Breast epithelium (tissue), 4 donors: ENCODE results near the gene CA10. TPM values are rescaled to one million over a fixed set of nuclear protein-coding genes. Genes with fewer than 3 reads are reported as not detected.

Source experiments
- DNase-seq, 2 donors: peaks; one replicate each; pipeline ENCODE4 v3.0.0-alpha.2; 2019; ENCODE audit warnings: low spot score in 2 of 2
- H3K27ac ChIP-seq, 2 donors: fragments of 200-600 bp; sonication (generic) in 1 of 2; one replicate each; pipeline ENCODE4 v1.5.1; 2016 to 2019; ENCODE audit warnings: mild to moderate bottlenecking in 1 of 2
- H3K27me3 ChIP-seq, 2 donors: fragments of 200-600 bp; sonication (generic) in 1 of 2; one replicate each; pipeline versions ENCODE4 v1.5.1 to v1.6.0; 2017 to 2019; ENCODE audit warnings: control low read depth in 1 of 2, mild to moderate bottlenecking in 1 of 2
- H3K36me3 ChIP-seq: fragments of 200-600 bp; one replicate; pipeline ENCODE4 v1.5.1; 2019
- H3K4me1 ChIP-seq, 2 donors: fragments of 200-600 bp; sonication (generic); one replicate each; pipeline ENCODE4 v1.5.1; 2016 to 2019; ENCODE audit warnings: control low read depth in 1 of 2
- H3K4me3 ChIP-seq, 3 donors: fragments of 200-600 bp; sonication (generic); 1 replicate in 2 of 3; 2 replicates in 1 of 3; pipeline ENCODE4 v1.5.1; 2016 to 2019; ENCODE audit warnings: mild to moderate bottlenecking in 3 of 3, moderate library complexity in 2 of 3
- H3K9me3 ChIP-seq, 2 donors: fragments of 200-600 bp; sonication (generic) in 1 of 2; one replicate each; pipeline ENCODE4 v1.5.1; 2016 to 2019; ENCODE audit warnings: control low read depth in 1 of 2
- CTCF ChIP-seq, 3 donors: fragments of 450-650 bp; IDR thresholded peaks; one replicate each; pipeline ENCODE4 v1.5.1; 2016 to 2017; ENCODE audit warnings: antibody characterized with exemption in 3 of 3, mild to moderate bottlenecking in 3 of 3, moderate library complexity in 3 of 3
- POLR2A ChIP-seq: fragments of 450-650 bp; IDR thresholded peaks from one replicate; pipeline ENCODE4 v1.6.1; 2016; ENCODE audit warnings: antibody characterized with exemption, mild to moderate bottlenecking, moderate library complexity
- POLR2AphosphoS5 ChIP-seq, 3 donors: sonication (generic); formaldehyde crosslinking; IDR thresholded peaks; one replicate each; pipeline ENCODE4 v1.6.1; 2017; ENCODE audit warnings: antibody characterized with exemption in 3 of 3
- intact Hi-C: fragments of 100-400 bp; cut with DNase I; formaldehyde crosslinking; loops from one replicate; pipeline ENCODE4 v1.15.1; 2023; ENCODE audit warnings: low total_unique reads
- total RNA-seq, 3 donors: library from RNA; depleted of rRNA; stranded (reverse); fragments of >200 nt; gene quantifications; one replicate each; pipeline ENCODE4 v1.1.0, GENCODE V29; 2016

The CA10 gene
- total RNA-seq, 3 donors from 2014 or later = not detected

GRCh38 chr17:51710634-51710979, 447.9 kb downstream of the CA10 start:
- no peaks in the 10 kb centered on the region for H3K36me3 ChIP-seq
- H3K4me3 ChIP-seq = no peak overlapping the region
- peak overlapping the region; percentile 50 to 57 for H3K27ac ChIP-seq
- H3K27me3 ChIP-seq = no peaks in the 10 kb centered on the region
- intact Hi-C loops = no loop called here
- TF ChIP-seq CTCF (IDR thresholded peaks at IDR 0.05) (no peak), POLR2AphosphoS5 (IDR thresholded peaks at IDR 0.05) (no peak), POLR2A (no peak)
- H3K9me3 ChIP-seq = no peaks in the 10 kb centered on the region
- no peak for DNase-seq
- H3K4me1 ChIP-seq = no peaks in the 10 kb centered on the region

- H3K27ac ChIP-seq = peak overlapping the region; percentile 50 to 57
- intact Hi-C loops = no loop called here
- H3K36me3 ChIP-seq = no peaks in the 10 kb centered on the region
- TF ChIP-seq POLR2A (no peak), POLR2AphosphoS5 (IDR thresholded peaks at IDR 0.05) (no peak), CTCF (IDR thresholded peaks at IDR 0.05) (no peak)
- no peaks in the 10 kb centered on the region for H3K4me1 ChIP-seq
- no peaks in the 10 kb centered on the region for H3K9me3 ChIP-seq
- no peak overlapping the region for H3K4me3 ChIP-seq
- H3K27me3 ChIP-seq = no peaks in the 10 kb centered on the region
- no peak for DNase-seq
These were observed 448.6 kb downstream of the CA10 start for GRCh38 chr17:51709694-51710633.

- intact Hi-C loops = no loop called here
- no peak overlapping the region for H3K4me3 ChIP-seq
- no peaks in the 10 kb centered on the region for H3K27me3 ChIP-seq
- no peak overlapping the region for H3K27ac ChIP-seq
- H3K36me3 ChIP-seq = no peaks in the 10 kb centered on the region
- peaks cover 0 to 4% of the 10 kb centered on the region in 2 donors for H3K4me1 ChIP-seq
- H3K9me3 ChIP-seq = no peaks in the 10 kb centered on the region
- TF ChIP-seq POLR2AphosphoS5 (IDR thresholded peaks at IDR 0.05) (no peak), CTCF (IDR thresholded peaks at IDR 0.05) (no peak), POLR2A (no peak)
- no peak for DNase-seq
These were observed 451.3 kb downstream of the CA10 start for GRCh38 chr17:51707216-51707615.

GRCh38 chr17:51706093-51706492, 452.4 kb downstream of the CA10 start:
- Histone ChIP-seq H3K36me3 (no peaks in the 10 kb centered on the region), H3K4me3 (no peak overlapping the region), H3K4me1 (peaks cover 0 to 4% of the 10 kb centered on the region in 2 donors), H3K9me3 (no peaks in the 10 kb centered on the region), H3K27ac (no peak overlapping the region), H3K27me3 (no peaks in the 10 kb centered on the region)
- DNase-seq = no peak
- TF ChIP-seq POLR2AphosphoS5 (IDR thresholded peaks at IDR 0.05) = no peak
- TF ChIP-seq POLR2A = no peak
- TF ChIP-seq CTCF (IDR thresholded peaks at IDR 0.05) = no peak
- intact Hi-C loops = no loop called here
